ENCODE measurements around the gene RFC2. TPM values are rescaled to one million over a fixed set of nuclear protein-coding genes. Genes with fewer than 3 reads are reported as not detected.

Gene RFC2
- total and polyA plus RNA-seq, 2 of the 8 experiments (the other 6 are each of a cell fraction or from before 2014, with no cell fraction given), result 52.9 to 85.4 TPM

DNA sequence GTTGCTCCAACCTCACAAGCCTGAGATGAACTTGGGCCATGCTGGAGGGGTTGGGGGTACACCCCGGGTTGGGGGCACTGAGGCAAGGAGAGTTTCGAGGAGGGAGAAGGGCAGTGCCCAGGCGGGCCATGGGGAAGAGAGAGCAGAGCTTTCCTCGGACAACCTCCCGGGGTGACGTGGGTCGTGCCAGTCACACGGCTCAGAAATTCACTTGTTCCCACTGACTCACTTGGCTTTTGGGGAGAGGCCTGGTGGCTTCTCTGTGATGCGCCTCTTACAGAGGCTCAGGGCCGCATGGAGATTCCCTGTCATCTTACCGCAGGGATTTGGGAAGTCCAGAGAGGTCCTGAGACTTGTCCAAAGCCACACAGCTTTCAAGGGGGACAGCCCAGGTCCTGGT lies 41.5 kb downstream of the RFC2 start:
- Histone ChIP-seq H2BK120ac (replicated peaks; ENCODE audit: low read depth, low read length) (no peak overlapping the region), H3K4me3 (ENCODE audit: extremely low read depth in 1 of 4, insufficient read depth in 2 of 4, low read depth in 3 of 4, low read length in 4 of 4) (no peak overlapping the region), H3K27me3 (replicated peaks in 1 of 4; ENCODE audit: control insufficient read depth in 3 of 4, extremely low read depth in 1 of 4, insufficient read depth in 3 of 4, low read length in 3 of 4) (no peaks in the 10 kb centered on the region), H2BK15ac (ENCODE audit: low read length) (no peak overlapping the region), H4K20me1 (replicated peaks in 1 of 2; ENCODE audit: control insufficient read depth in 1 of 2, insufficient read depth in 2 of 2, low read length in 2 of 2) (no peaks in the 10 kb centered on the region), H2BK5ac (ENCODE audit: low read depth, low read length) (no peak overlapping the region), H2BK20ac (ENCODE audit: low read length) (no peak overlapping the region), H3K4me1 (replicated peaks in 1 of 4; ENCODE audit: control insufficient read depth in 3 of 4, insufficient read depth in 4 of 4, low read length in 3 of 4) (no peaks in the 10 kb centered on the region; a peak in 2 of 7 replicates), H3K23me2 (ENCODE audit: low read depth, low read length) (no peaks in the 10 kb centered on the region), H3K23ac (ENCODE audit: insufficient read length) (no peak overlapping the region), H4K8ac (ENCODE audit: extremely low read depth, insufficient read depth, low read length) (0 out of 2 replicates have a peak overlapping the region, but pooled peaks have one; percentile 25), H3K79me2 (ENCODE audit: control insufficient read depth in 1 of 2, insufficient read depth in 2 of 2, low read length in 2 of 2) (no peaks in the 10 kb centered on the region), H2AK5ac (ENCODE audit: low read depth, low read length) (no peak overlapping the region), H3K36me3 (ENCODE audit: control insufficient read depth in 2 of 4, insufficient read depth in 4 of 4, low read length in 3 of 4) (no peaks in the 10 kb centered on the region), H3K27ac (ENCODE audit: low read depth, low read length) (no peak overlapping the region), H3K9ac (replicated peaks in 1 of 4; ENCODE audit: extremely low read depth in 1 of 4, low read depth in 3 of 4, low read length in 3 of 4) (no peak overlapping the region), H3K56ac (replicated peaks; ENCODE audit: insufficient read length, low read depth, low read length) (no peak overlapping the region), H3K9me3 (ENCODE audit: insufficient read depth in 2 of 2, low read depth in 1 of 2, low read length in 1 of 2) (no peaks in the 10 kb centered on the region), H3K18ac (ENCODE audit: extremely low read depth, low read length) (no peak overlapping the region), H4K5ac (ENCODE audit: insufficient read length, low read depth, low read length) (no peak overlapping the region), H3K4ac (replicated peaks; ENCODE audit: insufficient read length, low read depth, low read length) (no peak overlapping the region), H2AFZ (ENCODE audit: low read length) (no peak overlapping the region), H2BK12ac (ENCODE audit: low read depth, low read length) (no peak overlapping the region), H4K91ac (replicated peaks; ENCODE audit: insufficient read length, low read length) (no peak overlapping the region), H3K4me2 (ENCODE audit: insufficient read depth in 1 of 2, low read depth in 2 of 2, low read length in 2 of 2) (no peak overlapping the region), H3K79me1 (ENCODE audit: low read depth, low read length) (no peaks in the 10 kb centered on the region), H3K14ac (ENCODE audit: insufficient read length) (no peak overlapping the region)
- POLR2A ChIA-PET (ENCODE audit: partially characterized antibody), result interaction anchor here (0.6 kb wide), 1 partner anchor 26 kb away, joined by 3 read pairs; no protein-coding TSS in a partner anchor
- WGBS, 2 experiments (ENCODE audit: extremely low coverage in 1 of 2, insufficient coverage in 1 of 2, insufficient read length in 1 of 2, insufficient replicate concordance in 2 of 2, low coverage in 1 of 2, low lambda C conversion rate in 2 of 2, missing lambda C conversion rate in 1 of 2), result 88% methylated on average over 11 of the region's 11 CpGs; no CpG with 5 or more reads in 1 of the 2 experiments
- FAIRE-seq (no peak), DNase-seq (ENCODE audit: low read depth in 1 of 2, low spot score in 2 of 2) (no peak)
- CTCF ChIA-PET (ENCODE audit: partially characterized antibody), result interaction anchor here (0.8 to 1.6 kb wide), 6 partner anchors 10 to 240 kb away, joined by 3 to 6 read pairs (median 3); no protein-coding TSS in a partner anchor
- TF ChIP-seq RNF2 (IDR thresholded peaks at IDR 0.05; ENCODE audit: borderline replicate concordance, low read depth, low read length, missing control alignments, poor library complexity, severe bottlenecking) (no peak), SUZ12 (IDR thresholded peaks at IDR 0.05; ENCODE audit: low read length) (no peak), CBX8 (IDR thresholded peaks at IDR 0.05; ENCODE audit: borderline replicate concordance, low read depth, low read length) (no peak), NANOG (IDR thresholded peaks at IDR 0.05; ENCODE audit: insufficient read depth, low read depth, low read length, poor library complexity, severe bottlenecking) (no peak), CHD1 (IDR thresholded peaks at IDR 0.05; ENCODE audit: low read depth, low read length) (no peak), HDAC2 (IDR thresholded peaks at IDR 0.05; ENCODE audit: borderline replicate concordance in 1 of 2, low read depth in 2 of 2, low read length in 2 of 2) (no peak), POLR2AphosphoS5 (IDR thresholded peaks at IDR 0.05; ENCODE audit: low read depth, low read length) (no peak), JUN (IDR thresholded peaks at IDR 0.05; ENCODE audit: low read depth, low read length) (no peak)
- TF ChIP-seq, protein P1, sequence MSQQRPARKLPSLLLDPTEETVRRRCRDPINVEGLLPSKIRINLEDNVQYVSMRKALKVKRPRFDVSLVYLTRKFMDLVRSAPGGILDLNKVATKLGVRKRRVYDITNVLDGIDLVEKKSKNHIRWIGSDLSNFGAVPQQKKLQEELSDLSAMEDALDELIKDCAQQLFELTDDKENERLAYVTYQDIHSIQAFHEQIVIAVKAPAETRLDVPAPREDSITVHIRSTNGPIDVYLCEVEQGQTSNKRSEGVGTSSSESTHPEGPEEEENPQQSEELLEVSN (IDR thresholded peaks at IDR 0.05), result no peak
- TF ChIP-seq, protein P2, sequence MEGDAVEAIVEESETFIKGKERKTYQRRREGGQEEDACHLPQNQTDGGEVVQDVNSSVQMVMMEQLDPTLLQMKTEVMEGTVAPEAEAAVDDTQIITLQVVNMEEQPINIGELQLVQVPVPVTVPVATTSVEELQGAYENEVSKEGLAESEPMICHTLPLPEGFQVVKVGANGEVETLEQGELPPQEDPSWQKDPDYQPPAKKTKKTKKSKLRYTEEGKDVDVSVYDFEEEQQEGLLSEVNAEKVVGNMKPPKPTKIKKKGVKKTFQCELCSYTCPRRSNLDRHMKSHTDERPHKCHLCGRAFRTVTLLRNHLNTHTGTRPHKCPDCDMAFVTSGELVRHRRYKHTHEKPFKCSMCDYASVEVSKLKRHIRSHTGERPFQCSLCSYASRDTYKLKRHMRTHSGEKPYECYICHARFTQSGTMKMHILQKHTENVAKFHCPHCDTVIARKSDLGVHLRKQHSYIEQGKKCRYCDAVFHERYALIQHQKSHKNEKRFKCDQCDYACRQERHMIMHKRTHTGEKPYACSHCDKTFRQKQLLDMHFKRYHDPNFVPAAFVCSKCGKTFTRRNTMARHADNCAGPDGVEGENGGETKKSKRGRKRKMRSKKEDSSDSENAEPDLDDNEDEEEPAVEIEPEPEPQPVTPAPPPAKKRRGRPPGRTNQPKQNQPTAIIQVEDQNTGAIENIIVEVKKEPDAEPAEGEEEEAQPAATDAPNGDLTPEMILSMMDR (IDR thresholded peaks at IDR 0.05; ENCODE audit: control extremely low read depth in 1 of 3, insufficient read depth in 1 of 3, low read depth in 1 of 3, low read length in 3 of 3), result no peak

Data from H1 (cell line).